GM13977 (cell line): ENCODE data around the gene TCN2.

Experiments
- DNase-seq: peaks from one replicate; pipeline ENCODE4 v3.0.0; 2012; ENCODE audit warnings: low spot score
- in situ Hi-C: fragments of 300-500 bp; cut with MboI; formaldehyde crosslinking; loops from one replicate; pipeline ENCODE4 v1.12.0; 2022; ENCODE audit warnings: low sequenced_read_pairs, low pct_unique_long_range_greater_than_20kb, mixed read lengths, inconsistent platforms; ENCODE audit not compliant: unreplicated experiment
- TF ChIP-seq, protein P1 (sequence below): IDR thresholded peaks from 2 replicates; pipeline ENCODE4 v1.5.1; 2012; ENCODE audit warnings: mild to moderate bottlenecking, control low read depth; ENCODE audit not compliant: insufficient read depth; ENCODE audit errors: extremely low read depth, missing control alignments

TCN2 gene

GRCh38 chr22:30609260-30610185 is 2.5 kb downstream of the TCN2 start:
- in situ Hi-C loops, result no loop called here
- TF ChIP-seq, protein P1, sequence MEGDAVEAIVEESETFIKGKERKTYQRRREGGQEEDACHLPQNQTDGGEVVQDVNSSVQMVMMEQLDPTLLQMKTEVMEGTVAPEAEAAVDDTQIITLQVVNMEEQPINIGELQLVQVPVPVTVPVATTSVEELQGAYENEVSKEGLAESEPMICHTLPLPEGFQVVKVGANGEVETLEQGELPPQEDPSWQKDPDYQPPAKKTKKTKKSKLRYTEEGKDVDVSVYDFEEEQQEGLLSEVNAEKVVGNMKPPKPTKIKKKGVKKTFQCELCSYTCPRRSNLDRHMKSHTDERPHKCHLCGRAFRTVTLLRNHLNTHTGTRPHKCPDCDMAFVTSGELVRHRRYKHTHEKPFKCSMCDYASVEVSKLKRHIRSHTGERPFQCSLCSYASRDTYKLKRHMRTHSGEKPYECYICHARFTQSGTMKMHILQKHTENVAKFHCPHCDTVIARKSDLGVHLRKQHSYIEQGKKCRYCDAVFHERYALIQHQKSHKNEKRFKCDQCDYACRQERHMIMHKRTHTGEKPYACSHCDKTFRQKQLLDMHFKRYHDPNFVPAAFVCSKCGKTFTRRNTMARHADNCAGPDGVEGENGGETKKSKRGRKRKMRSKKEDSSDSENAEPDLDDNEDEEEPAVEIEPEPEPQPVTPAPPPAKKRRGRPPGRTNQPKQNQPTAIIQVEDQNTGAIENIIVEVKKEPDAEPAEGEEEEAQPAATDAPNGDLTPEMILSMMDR, result no peak
- peak; percentile 58 for DNase-seq

- TF ChIP-seq, protein P1, result no peak
- in situ Hi-C loops, result no loop called here
- no peak for DNase-seq
Observed at GRCh38 chr22:30610299-30610698, 3.3 kb downstream of the TCN2 start.

- in situ Hi-C loops, result no loop called here
- TF ChIP-seq, protein P1, result no peak
- no peak for DNase-seq
Observed at GRCh38 chr22:30611197-30611596, 4.2 kb downstream of the TCN2 start.

- TF ChIP-seq, protein P1, result no peak
- DNase-seq, result no peak
- in situ Hi-C loops, result no loop called here
Observed at GRCh38 chr22:30612789-30613188, 5.8 kb downstream of the TCN2 start.

GRCh38 chr22:30614268-30614667 is 7.3 kb downstream of the TCN2 start:
- DNase-seq, result no peak
- in situ Hi-C loops, result no loop called here
- TF ChIP-seq, protein P1, result no peak

GRCh38 chr22:30614879-30615278 is 7.9 kb downstream of the TCN2 start:
- in situ Hi-C loops, result no loop called here
- TF ChIP-seq, protein P1, result no peak
- DNase-seq, result no peak
